HEK293 (cell line): ENCODE measurements around the gene VOPP1.

Source experiments
- CTCF ChIP-seq: fragments of 450-650 bp; formaldehyde crosslinking; IDR thresholded peaks from 2 replicates; pipeline ENCODE4 v1.5.1; 2016; ENCODE audit warnings: missing biosample characterization, missing genetic modification characterization
- HOXA7 ChIP-seq: sonication (generic); formaldehyde crosslinking; IDR thresholded peaks from 2 replicates; pipeline ENCODE4 v1.8.1; 2022; ENCODE audit warnings: missing genetic modification reagents, borderline replicate concordance
- PATZ1 ChIP-seq: fragments of 450-650 bp; formaldehyde crosslinking; IDR thresholded peaks from 2 replicates; pipeline ENCODE4 v1.5.1; 2016; ENCODE audit warnings: missing biosample characterization, missing genetic modification characterization
- ZNF274 ChIP-seq, 2 experiments: fragments of 200-500 bp in 1 of 2; fragments of 450-650 bp in 1 of 2; sonication (Bioruptor generic) in 1 of 2; formaldehyde crosslinking in 1 of 2; IDR thresholded peaks; 2 replicates each; pipeline versions ENCODE4 v1.5.1 to v1.6.1; 2014 to 2016; ENCODE audit warnings: borderline replicate concordance in 1 of 2, inconsistent platforms in 1 of 2, low read length in 1 of 2, missing biosample characterization in 1 of 2, missing genetic modification characterization in 1 of 2
- ZNF311 ChIP-seq: fragments of 450-650 bp; formaldehyde crosslinking; IDR thresholded peaks from 2 replicates; pipeline ENCODE4 v1.5.1; 2017; ENCODE audit warnings: missing biosample characterization, missing genetic modification characterization, borderline replicate concordance
- ZNF416 ChIP-seq: fragments of 450-650 bp; formaldehyde crosslinking; IDR thresholded peaks from 2 replicates; pipeline ENCODE4 v1.5.1; 2016; ENCODE audit warnings: missing biosample characterization, missing genetic modification characterization
- ZXDB ChIP-seq: fragments of 450-650 bp; formaldehyde crosslinking; IDR thresholded peaks from 2 replicates; pipeline ENCODE4 v1.5.1; 2016; ENCODE audit warnings: missing biosample characterization, missing genetic modification characterization
- TF ChIP-seq, protein P1 (sequence below): fragments of 450-650 bp; formaldehyde crosslinking; IDR thresholded peaks from 2 replicates; pipeline ENCODE4 v1.5.1; 2016; ENCODE audit warnings: missing biosample characterization, missing genetic modification characterization
- TF ChIP-seq, protein P2 (sequence below): fragments of 450-650 bp; formaldehyde crosslinking; IDR thresholded peaks from 2 replicates; pipeline ENCODE4 v1.5.1; 2016; ENCODE audit warnings: missing biosample characterization, missing genetic modification characterization
- TF ChIP-seq, protein P3 (sequence below): sonication (generic); formaldehyde crosslinking; IDR thresholded peaks from 2 replicates; pipeline ENCODE4 v1.8.1; 2022; ENCODE audit warnings: mild to moderate bottlenecking, moderate library complexity, missing genetic modification reagents

- TF ChIP-seq CTCF (tag by site-specific recombination) (no peak), ZNF416 (tag by site-specific recombination) (no peak), ZNF274 (IDR thresholded peaks at IDR 0.05; ENCODE audit: low read length) (no peak), ZNF274 (tag by site-specific recombination; IDR thresholded peaks at IDR 0.05; ENCODE audit: borderline replicate concordance) (no peak), ZXDB (tag by site-specific recombination) (no peak), PATZ1 (no peak), HOXA7 (CRISPR knock-in tag) (no peak), ZNF311 (tag by site-specific recombination) (no peak)
- TF ChIP-seq, protein P1, sequence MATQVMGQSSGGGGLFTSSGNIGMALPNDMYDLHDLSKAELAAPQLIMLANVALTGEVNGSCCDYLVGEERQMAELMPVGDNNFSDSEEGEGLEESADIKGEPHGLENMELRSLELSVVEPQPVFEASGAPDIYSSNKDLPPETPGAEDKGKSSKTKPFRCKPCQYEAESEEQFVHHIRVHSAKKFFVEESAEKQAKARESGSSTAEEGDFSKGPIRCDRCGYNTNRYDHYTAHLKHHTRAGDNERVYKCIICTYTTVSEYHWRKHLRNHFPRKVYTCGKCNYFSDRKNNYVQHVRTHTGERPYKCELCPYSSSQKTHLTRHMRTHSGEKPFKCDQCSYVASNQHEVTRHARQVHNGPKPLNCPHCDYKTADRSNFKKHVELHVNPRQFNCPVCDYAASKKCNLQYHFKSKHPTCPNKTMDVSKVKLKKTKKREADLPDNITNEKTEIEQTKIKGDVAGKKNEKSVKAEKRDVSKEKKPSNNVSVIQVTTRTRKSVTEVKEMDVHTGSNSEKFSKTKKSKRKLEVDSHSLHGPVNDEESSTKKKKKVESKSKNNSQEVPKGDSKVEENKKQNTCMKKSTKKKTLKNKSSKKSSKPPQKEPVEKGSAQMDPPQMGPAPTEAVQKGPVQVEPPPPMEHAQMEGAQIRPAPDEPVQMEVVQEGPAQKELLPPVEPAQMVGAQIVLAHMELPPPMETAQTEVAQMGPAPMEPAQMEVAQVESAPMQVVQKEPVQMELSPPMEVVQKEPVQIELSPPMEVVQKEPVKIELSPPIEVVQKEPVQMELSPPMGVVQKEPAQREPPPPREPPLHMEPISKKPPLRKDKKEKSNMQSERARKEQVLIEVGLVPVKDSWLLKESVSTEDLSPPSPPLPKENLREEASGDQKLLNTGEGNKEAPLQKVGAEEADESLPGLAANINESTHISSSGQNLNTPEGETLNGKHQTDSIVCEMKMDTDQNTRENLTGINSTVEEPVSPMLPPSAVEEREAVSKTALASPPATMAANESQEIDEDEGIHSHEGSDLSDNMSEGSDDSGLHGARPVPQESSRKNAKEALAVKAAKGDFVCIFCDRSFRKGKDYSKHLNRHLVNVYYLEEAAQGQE, result no peak
- TF ChIP-seq, protein P2, sequence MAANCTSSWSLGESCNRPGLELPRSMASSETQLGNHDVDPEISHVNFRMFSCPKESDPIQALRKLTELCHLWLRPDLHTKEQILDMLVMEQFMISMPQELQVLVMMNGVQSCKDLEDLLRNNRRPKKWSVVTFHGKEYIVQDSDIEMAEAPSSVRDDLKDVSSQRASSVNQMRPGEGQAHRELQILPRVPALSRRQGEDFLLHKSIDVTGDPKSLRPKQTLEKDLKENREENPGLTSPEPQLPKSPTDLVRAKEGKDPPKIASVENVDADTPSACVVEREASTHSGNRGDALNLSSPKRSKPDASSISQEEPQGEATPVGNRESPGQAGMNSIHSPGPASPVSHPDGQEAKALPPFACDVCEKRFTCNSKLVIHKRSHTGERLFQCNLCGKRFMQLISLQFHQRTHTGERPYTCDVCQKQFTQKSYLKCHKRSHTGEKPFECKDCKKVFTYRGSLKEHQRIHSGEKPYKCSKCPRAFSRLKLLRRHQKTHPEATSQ, result no peak
- TF ChIP-seq, protein P3, sequence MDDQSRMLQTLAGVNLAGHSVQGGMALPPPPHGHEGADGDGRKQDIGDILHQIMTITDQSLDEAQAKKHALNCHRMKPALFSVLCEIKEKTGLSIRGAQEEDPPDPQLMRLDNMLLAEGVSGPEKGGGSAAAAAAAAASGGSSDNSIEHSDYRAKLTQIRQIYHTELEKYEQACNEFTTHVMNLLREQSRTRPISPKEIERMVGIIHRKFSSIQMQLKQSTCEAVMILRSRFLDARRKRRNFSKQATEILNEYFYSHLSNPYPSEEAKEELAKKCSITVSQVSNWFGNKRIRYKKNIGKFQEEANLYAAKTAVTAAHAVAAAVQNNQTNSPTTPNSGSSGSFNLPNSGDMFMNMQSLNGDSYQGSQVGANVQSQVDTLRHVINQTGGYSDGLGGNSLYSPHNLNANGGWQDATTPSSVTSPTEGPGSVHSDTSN (CRISPR knock-in tag), result no peak
These were observed 72.1 kb downstream of the VOPP1 start for GRCh38 chr7:55500117-55500756.
